Activated CD8-positive, alpha-beta T cell treated with anti-CD3 and anti-CD28 coated beads for 36 hours (primary cell): ENCODE measurements around the gene PCDHGC4. TPM values are rescaled to one million over a fixed set of nuclear protein-coding genes. Genes with fewer than 3 reads are reported as not detected.

Experiments
- ATAC-seq: fragments of 200-7000 bp; cut with Tn5 transposase; one replicate; pipeline ENCODE4 v1.10.0; 2021; ENCODE audit warnings: mild to moderate bottlenecking, moderate library complexity
- CTCF ChIA-PET: fragments of 350-600 bp; sonication (Branson Sonifier 250); formaldehyde crosslinking; loops from one replicate; lab custom pipeline; 2021; ENCODE audit warnings: antibody characterized with exemption; lab: Charles Lee
- POLR2A ChIA-PET: fragments of 350-600 bp; sonication (Branson Sonifier 250); formaldehyde crosslinking; loops from one replicate; lab custom pipeline; 2021; ENCODE audit warnings: antibody characterized with exemption; lab: Charles Lee
- DNase-seq: peaks from one replicate; pipeline ENCODE4 v3.0.0-alpha.2; 2020
- H3K27ac Mint-ChIP-seq: one replicate; pipeline ENCODE4 v1.8.0; 2021; ENCODE audit warnings: mild to moderate bottlenecking, mixed read lengths
- H3K27me3 Mint-ChIP-seq: one replicate; pipeline ENCODE4 v1.8.0; 2021; ENCODE audit warnings: mixed read lengths
- H3K36me3 Mint-ChIP-seq: one replicate; pipeline ENCODE4 v1.8.0; 2021; ENCODE audit warnings: low read depth, mixed read lengths
- H3K4me1 Mint-ChIP-seq: one replicate; pipeline ENCODE4 v1.8.0; 2021; ENCODE audit warnings: low read depth, mixed read lengths
- H3K4me3 Mint-ChIP-seq: one replicate; pipeline ENCODE4 v1.8.0; 2021; ENCODE audit warnings: mild to moderate bottlenecking, moderate library complexity, mixed read lengths
- H3K9me3 Mint-ChIP-seq: one replicate; pipeline ENCODE4 v1.8.0; 2021; ENCODE audit warnings: mixed read lengths
- intact Hi-C: fragments of 100-400 bp; cut with micrococcal nuclease; formaldehyde crosslinking; loops from one replicate; pipeline ENCODE4 v1.10.0; 2022
- total RNA-seq, 2 experiments: library from RNA; stranded (reverse); gene quantifications; one replicate each; pipeline ENCODE4 v1.2.3, GENCODE V29; 2021
- TF ChIP-seq, protein P1 (sequence below): fragments of 200-600 bp; IDR thresholded peaks from one replicate; pipeline ENCODE4 v1.8.0; 2022; ENCODE audit warnings: antibody characterized with exemption, mild to moderate bottlenecking

Gene PCDHGC4
- total RNA-seq, 2 experiments from 2014 or later, result not detected

DNA sequence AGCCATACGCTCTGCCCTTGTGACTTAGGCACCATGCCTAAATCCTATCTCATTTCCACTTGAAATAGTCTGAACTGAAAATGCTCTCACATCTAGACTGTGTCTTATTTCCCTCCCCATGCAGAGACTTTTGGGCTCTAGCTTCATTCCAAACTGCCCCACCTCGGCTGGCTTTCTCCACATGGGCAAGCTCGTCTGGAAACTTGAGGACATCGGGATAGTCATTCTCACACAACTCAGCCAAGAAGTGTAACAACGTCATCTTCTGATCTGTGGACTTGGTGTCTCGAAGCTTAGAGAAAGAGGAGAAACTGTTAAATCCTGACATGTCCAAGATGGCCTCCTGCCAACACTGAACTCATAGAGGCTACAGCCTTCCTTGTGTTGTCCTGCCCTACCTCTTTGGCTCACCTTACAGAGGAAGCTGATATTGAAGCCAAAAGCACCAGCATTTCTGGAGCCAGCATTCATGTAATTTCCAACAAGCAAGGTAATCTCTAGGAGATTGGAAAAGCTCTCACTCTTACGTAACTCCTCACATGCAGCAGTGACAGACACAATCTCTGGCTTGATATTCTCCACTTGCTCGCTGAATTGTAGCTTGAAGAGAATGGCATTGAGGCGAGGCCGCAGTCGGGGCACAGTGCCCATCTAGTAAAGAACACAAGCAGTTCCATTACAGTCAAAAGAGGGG lies 43.6 kb downstream of the PCDHGC4 start:
- POLR2A ChIA-PET, result no interaction called here

DNA sequence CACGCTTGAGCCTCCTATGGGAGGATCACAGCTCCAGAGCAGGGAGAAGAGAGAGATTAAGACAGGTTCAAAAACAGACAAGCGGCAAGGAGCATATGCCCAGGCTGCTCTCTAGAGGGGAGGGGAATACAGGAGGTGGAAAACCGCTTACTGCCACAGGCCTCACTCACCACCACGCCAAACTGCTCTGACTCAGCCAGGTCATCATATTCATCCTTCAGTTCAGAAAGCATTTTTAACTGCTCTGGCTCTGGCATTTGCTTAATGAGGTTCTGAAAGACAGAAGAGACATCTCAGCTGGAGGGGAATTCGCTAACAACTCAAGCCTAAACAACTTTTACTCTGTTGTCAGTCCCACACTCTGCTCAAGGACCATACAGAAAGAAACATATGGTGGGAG lies 44.2 kb downstream of the PCDHGC4 start:
- Mint-ChIP-seq H3K9me3 (no peaks in the 10 kb centered on the region), H3K4me3 (no peak overlapping the region), H3K27ac (no peak overlapping the region), H3K27me3 (no peaks in the 10 kb centered on the region), H3K36me3 (peaks cover 43% of the 10 kb centered on the region), H3K4me1 (peaks cover 17% of the 10 kb centered on the region)
- intact Hi-C loops, result no loop called here
- no peak for DNase-seq
- TF ChIP-seq, protein P1, sequence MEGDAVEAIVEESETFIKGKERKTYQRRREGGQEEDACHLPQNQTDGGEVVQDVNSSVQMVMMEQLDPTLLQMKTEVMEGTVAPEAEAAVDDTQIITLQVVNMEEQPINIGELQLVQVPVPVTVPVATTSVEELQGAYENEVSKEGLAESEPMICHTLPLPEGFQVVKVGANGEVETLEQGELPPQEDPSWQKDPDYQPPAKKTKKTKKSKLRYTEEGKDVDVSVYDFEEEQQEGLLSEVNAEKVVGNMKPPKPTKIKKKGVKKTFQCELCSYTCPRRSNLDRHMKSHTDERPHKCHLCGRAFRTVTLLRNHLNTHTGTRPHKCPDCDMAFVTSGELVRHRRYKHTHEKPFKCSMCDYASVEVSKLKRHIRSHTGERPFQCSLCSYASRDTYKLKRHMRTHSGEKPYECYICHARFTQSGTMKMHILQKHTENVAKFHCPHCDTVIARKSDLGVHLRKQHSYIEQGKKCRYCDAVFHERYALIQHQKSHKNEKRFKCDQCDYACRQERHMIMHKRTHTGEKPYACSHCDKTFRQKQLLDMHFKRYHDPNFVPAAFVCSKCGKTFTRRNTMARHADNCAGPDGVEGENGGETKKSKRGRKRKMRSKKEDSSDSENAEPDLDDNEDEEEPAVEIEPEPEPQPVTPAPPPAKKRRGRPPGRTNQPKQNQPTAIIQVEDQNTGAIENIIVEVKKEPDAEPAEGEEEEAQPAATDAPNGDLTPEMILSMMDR, result no peak
- ChIA-PET POLR2A (no interaction called here), CTCF (interaction anchor here (1.9 to 2.5 kb wide), 3 partner anchors 39 to 108 kb away, joined by 6 to 10 read pairs (median 8); partner anchors contain the start of genes PCDHGA11 and PCDHGA12)
- ATAC-seq, result no peak

More for the DNA sequence above, 43.6 kb downstream of the PCDHGC4 start:
- no peak overlapping the region for H3K4me3 Mint-ChIP-seq
- H3K27ac Mint-ChIP-seq, result no peak overlapping the region
- ATAC-seq (no peak), DNase-seq (no peak)
- TF ChIP-seq, protein P1, result no peak
- no peaks in the 10 kb centered on the region for H3K27me3 Mint-ChIP-seq
- intact Hi-C loops, result no loop called here
- CTCF ChIA-PET, result interaction anchor here (0.8 to 2.5 kb wide), 6 partner anchors 16 to 120 kb away, joined by 3 to 10 read pairs (median 7); partner anchors contain the start of genes PCDHGA11, PCDHGA12 and PCDHGB6
- no peaks in the 10 kb centered on the region for H3K9me3 Mint-ChIP-seq
- H3K36me3 Mint-ChIP-seq, result peaks cover 44% of the 10 kb centered on the region
- H3K4me1 Mint-ChIP-seq, result peaks cover 17% of the 10 kb centered on the region

DNA sequence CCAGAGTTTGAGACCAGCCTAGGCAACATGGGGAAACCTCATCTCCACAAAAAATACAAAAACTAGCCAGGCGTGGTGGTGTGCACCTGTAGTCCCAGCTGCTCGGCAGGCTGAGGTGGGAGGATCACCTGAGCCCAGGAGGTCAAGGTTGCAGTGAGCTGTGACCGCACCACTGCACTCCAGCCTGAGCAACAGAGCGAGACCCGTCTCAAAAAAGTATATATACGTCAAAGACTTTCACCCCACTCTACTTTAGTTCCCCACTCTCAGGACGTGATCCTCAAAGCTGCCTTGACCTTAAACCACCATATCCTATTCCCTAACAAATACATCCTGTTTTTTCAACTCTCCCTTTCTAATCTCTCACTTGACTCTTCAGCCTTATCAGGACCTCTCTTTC lies 45.0 kb downstream of the PCDHGC4 start:
- ATAC-seq (no peak), DNase-seq (no peak)
- Mint-ChIP-seq H3K9me3 (no peaks in the 10 kb centered on the region), H3K27ac (no peak overlapping the region), H3K27me3 (no peaks in the 10 kb centered on the region), H3K4me3 (no peak overlapping the region), H3K36me3 (peaks cover 45% of the 10 kb centered on the region), H3K4me1 (peaks cover 11% of the 10 kb centered on the region)
- POLR2A ChIA-PET, result no interaction called here
- TF ChIP-seq, protein P1, result no peak
- CTCF ChIA-PET, result interaction anchor here (1.3 to 2.2 kb wide), 2 partner anchors 9 to 38 kb away, joined by 5 to 10 read pairs; no protein-coding TSS in a partner anchor
- intact Hi-C loops, result no loop called here

DNA sequence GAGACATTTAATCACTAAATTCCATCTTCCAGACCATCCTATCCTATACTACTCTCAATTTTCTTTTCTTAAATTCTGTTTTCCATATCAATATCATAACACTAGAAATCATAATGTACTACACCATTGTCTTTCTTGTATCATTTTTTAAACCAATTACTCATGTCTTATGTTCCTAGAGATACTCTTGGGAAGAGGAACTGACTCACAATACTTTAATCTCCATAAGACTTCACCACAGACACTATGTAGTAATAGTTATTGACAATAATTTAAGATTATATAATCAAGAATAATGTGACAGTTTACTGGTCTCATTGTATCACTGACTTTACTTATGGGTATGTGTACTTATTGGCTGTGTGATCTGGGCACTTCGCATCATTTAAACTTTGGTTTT lies 47.9 kb downstream of the PCDHGC4 start:
- ChIA-PET POLR2A (no interaction called here), CTCF (interaction anchor here (1.3 to 2.9 kb wide), 3 partner anchors 8 to 35 kb away, joined by 5 to 12 read pairs (median 6); no protein-coding TSS in a partner anchor)
- H3K9me3 Mint-ChIP-seq, result no peaks in the 10 kb centered on the region
- TF ChIP-seq, protein P1, result no peak
- ATAC-seq (no peak), DNase-seq (no peak)
- intact Hi-C loops, result no loop called here
- H3K27me3 Mint-ChIP-seq, result no peaks in the 10 kb centered on the region
- H3K4me1 Mint-ChIP-seq, result peaks cover 2% of the 10 kb centered on the region
- H3K36me3 Mint-ChIP-seq, result peaks cover 37% of the 10 kb centered on the region
- no peak overlapping the region for H3K27ac Mint-ChIP-seq
- H3K4me3 Mint-ChIP-seq, result no peak overlapping the region

DNA sequence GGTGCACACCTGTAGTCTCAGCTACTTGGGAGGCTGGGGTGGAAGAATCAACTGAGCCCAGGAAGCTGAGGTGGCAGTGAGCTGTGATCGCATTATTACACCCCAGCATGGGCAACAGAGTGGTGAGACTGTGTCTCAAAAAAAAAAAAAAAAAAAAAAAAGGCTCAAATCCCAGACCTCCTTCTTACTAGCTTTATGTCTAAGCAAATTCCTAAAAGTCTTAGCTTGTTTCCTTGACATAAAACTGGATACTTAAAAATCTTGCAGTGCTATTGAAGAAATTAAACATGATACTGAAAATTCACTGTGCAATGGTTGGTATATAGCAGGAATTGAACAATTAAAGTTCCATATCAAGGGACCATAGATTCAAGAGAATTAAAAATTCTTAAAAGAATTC lies 49.1 kb downstream of the PCDHGC4 start:
- Mint-ChIP-seq H3K4me1 (peaks cover 2% of the 10 kb centered on the region), H3K36me3 (peaks cover 28% of the 10 kb centered on the region), H3K27me3 (no peaks in the 10 kb centered on the region), H3K4me3 (no peak overlapping the region), H3K9me3 (no peaks in the 10 kb centered on the region), H3K27ac (no peak overlapping the region)
- CTCF ChIA-PET, result interaction anchor here (0.7 to 2.9 kb wide), 9 partner anchors 9 to 122 kb away, joined by 3 to 12 read pairs (median 5); partner anchors contain the start of gene PCDHGA10
- POLR2A ChIA-PET, result no interaction called here
- intact Hi-C loops, result no loop called here
- DNase-seq, result no peak
- ATAC-seq, result no peak
- TF ChIP-seq, protein P1, result no peak
